Fibroblast of lung (primary cell): ENCODE results near the gene WWOX.

Source experiments
- EZH2 ChIP-seq: IDR thresholded peaks from 2 replicates; pipeline ENCODE4 v1.5.1; 2012; ENCODE audit warnings: low read length, control low read depth, mild to moderate bottlenecking; ENCODE audit errors: missing control alignments
- TF ChIP-seq, protein P1 (sequence below), 2 donors: IDR thresholded peaks in 1 of 2; conservative IDR thresholded peaks in 1 of 2; 1 replicate in 1 of 2; 2 replicates in 1 of 2; pipeline ENCODE4 v1.5.1; 2011 to 2012; ENCODE audit warnings: low read length in 2 of 2, control low read depth in 1 of 2, inconsistent platforms in 1 of 2, low read depth in 1 of 2, mild to moderate bottlenecking in 1 of 2

DNA sequence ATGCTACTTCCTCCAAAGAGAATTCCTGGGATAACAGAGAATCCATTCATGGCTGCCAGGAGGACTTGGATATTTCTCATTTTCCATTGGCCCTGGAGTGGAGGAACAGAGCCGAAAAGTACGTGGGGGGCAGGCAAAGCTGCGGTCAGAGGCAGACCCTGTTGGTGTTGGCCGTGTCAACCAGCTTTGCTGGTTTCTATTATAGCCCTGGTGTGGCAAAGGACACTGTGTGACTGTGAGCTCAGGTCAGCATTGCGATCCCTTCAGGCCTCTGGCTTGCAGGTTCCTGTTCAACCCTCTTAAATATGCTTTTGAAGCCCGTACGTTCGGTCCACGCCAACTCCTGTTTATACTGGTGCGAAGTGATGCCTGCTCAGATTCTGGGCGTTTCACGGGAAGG, 904.9 kb downstream of the WWOX start:
- TF ChIP-seq, protein P1, sequence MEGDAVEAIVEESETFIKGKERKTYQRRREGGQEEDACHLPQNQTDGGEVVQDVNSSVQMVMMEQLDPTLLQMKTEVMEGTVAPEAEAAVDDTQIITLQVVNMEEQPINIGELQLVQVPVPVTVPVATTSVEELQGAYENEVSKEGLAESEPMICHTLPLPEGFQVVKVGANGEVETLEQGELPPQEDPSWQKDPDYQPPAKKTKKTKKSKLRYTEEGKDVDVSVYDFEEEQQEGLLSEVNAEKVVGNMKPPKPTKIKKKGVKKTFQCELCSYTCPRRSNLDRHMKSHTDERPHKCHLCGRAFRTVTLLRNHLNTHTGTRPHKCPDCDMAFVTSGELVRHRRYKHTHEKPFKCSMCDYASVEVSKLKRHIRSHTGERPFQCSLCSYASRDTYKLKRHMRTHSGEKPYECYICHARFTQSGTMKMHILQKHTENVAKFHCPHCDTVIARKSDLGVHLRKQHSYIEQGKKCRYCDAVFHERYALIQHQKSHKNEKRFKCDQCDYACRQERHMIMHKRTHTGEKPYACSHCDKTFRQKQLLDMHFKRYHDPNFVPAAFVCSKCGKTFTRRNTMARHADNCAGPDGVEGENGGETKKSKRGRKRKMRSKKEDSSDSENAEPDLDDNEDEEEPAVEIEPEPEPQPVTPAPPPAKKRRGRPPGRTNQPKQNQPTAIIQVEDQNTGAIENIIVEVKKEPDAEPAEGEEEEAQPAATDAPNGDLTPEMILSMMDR (conservative IDR thresholded peaks at IDR 0.05 in 1 of 2, IDR thresholded peaks at IDR 0.05 in 1 of 2; ENCODE audit: low read depth in 1 of 2, low read length in 2 of 2), result no peak
- no peak for TF ChIP-seq EZH2
